Measurements from ENCODE around the gene ARHGAP45.

The ARHGAP45 gene

DNA sequence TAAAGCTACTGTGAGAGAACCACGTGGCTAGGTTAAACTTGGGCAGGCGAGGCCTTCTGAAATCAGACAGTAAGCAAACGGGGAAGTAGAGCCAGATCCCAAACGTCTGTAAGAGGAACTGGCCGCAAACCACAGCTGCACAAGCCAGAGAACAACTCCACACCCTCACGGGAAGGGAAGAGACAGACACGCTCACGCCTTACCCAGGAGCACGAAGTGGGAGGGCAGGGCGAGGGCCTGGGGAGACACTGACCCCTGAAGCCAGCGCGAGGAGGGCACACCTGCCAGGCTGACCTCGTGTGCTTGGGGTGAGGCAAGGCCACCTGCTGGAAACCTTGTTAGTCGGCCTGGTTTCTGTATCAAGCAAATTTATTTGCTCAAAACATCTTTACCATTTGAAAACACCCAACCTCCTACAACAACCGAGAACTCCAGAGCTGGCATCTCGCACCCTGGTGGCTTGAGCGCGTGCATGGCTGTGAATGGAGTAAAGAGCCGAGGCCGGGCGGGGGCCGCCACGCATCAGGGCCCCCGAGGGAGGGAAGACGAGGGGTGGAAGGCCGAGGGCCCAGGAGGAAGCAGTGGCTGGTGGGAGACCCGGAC, 20.9 kb downstream of the ARHGAP45 start:
- DNase-seq = no peak

- DNase-seq = no peak
Observed at GRCh38 chr19:1088416-1089010, 21.5 kb downstream of the ARHGAP45 start.

- DNase-seq = no peak
Observed at GRCh38 chr19:1089126-1089771, 22.3 kb downstream of the ARHGAP45 start.

GRCh38 chr19:1089891-1090290, 22.9 kb downstream of the ARHGAP45 start:
- DNase-seq = no peak

- no peak for DNase-seq
Observed at GRCh38 chr19:1090731-1091543, 24.0 kb downstream of the ARHGAP45 start.

DNA sequence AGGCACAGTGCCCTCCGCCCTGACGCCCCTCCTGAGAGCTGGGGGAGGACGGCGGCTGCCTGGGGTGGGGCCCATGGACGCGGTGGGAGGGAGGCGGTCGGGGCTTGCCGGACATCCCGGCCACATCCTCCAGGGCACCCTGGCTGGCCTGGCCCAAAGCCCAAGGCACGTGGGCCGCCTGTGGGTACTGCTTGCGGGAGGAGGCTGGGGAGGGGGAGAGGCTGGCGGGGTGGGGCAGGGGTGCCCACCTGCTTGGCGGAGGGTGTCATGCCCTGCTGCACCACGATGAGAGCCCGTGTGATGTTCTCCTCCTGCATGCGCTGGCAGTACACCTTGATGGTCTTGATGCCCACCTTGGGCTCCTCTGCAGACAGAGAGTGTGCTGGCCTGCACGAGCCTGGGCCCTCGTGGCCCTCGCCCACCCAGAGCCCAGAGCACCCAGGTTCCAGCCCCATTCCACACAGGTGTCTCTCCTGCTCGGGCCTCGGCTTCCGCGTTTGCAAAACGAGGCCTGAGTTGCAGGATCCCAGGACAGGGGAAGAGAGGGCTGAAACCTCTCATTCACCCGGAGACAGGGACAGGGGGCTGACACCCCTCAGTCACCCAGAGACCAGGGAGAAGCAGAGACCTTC, 24.7 kb downstream of the ARHGAP45 start:
- no peak for DNase-seq

- no peak for DNase-seq
Observed at GRCh38 chr19:1093330-1093729, 26.4 kb downstream of the ARHGAP45 start.

GRCh38 chr19:1093811-1094553, 27.0 kb downstream of the ARHGAP45 start:
- DNase-seq = no peak

- no peak for DNase-seq
Observed at GRCh38 chr19:1094655-1094977, 27.6 kb downstream of the ARHGAP45 start.

DNA sequence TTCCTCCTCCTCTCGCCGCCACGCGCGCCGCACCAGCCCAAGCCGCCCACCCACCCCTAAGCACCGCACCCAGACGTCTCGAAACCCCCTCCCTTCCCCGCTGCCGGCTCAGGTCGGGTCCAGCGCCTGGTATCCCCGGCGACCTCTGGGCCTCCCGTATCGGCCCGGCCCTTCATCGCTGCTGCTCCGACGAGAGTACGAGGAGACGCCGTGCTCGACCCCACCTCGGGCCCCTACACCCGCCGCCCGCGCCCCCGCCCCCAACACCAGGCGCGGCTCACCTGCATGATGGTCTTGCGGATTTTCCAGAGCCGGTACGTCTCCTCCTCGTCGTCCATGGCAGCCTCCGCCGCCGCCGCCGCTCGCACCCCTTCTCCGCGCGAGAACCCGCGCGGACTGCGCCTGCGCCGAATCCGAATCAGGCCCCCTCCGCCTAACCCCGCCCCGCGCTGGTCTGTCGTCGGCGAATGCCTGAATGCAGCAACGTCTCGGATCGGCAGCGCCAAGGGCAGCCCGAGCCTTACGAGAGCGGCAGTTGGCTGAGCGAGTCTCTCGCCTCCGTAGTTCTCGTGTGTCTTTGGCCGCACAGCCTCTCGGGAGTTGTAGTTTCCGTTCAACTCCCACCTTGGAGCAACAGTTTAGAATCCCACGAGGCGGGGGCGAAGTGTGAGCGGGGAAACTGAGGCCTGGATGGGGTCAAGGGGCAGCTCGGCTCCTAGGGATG, 28.2 kb downstream of the ARHGAP45 start, which contains the start of gene POLR2E:
TSS of gene POLR2E (minus strand) at position 398 of the 724 bp plus-strand sequence. CDS start at position 338, 60 bp downstream.
- peak; percentile 97 for DNase-seq

GRCh38 chr19:1097810-1098176, 30.8 kb downstream of the ARHGAP45 start:
- no peak for DNase-seq

- DNase-seq = no peak
Observed at GRCh38 chr19:1098177-1099051, 31.4 kb downstream of the ARHGAP45 start.

- no peak for DNase-seq
Observed at GRCh38 chr19:1101337-1101698, 34.4 kb downstream of the ARHGAP45 start.

GRCh38 chr19:1102407-1103131, 35.6 kb downstream of the ARHGAP45 start:
- peak; percentile 100 for DNase-seq

- DNase-seq = no peak
Observed at GRCh38 chr19:1103132-1103707, 36.3 kb downstream of the ARHGAP45 start.

DNA sequence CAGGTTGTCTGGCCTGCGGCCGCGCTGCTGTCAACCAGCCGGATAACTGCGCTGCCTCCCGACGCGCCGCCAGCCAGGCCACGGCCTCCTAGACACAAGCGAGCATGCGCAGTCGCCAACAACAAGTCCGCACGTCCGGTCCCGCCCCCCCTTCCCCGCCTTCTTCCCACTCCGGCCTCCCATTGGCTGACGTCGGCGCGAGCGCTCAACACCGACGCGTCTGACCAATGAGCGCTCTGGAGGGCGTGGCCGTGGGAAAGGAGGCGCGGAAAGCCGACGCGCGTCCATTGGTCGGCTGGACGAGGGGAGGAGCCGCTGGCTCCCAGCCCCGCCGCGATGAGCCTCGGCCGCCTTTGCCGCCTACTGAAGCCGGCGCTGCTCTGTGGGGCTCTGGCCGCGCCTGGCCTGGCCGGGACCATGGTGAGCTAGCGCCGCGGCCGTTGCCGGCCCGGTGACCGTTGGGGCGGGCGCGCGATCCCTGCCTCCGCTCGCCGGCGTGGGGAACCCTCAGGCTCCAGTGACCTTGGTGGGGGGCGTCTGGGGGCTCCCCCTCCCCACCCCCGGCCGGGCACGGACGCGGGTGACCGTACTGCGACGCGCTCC, 36.8 kb downstream of the ARHGAP45 start, which contains the start of gene GPX4:
TSS of gene GPX4 (plus strand) at position 287 of the 603 bp plus-strand sequence. CDS start at position 337, 50 bp downstream.
- DNase-seq = peak; percentile 99

DNA sequence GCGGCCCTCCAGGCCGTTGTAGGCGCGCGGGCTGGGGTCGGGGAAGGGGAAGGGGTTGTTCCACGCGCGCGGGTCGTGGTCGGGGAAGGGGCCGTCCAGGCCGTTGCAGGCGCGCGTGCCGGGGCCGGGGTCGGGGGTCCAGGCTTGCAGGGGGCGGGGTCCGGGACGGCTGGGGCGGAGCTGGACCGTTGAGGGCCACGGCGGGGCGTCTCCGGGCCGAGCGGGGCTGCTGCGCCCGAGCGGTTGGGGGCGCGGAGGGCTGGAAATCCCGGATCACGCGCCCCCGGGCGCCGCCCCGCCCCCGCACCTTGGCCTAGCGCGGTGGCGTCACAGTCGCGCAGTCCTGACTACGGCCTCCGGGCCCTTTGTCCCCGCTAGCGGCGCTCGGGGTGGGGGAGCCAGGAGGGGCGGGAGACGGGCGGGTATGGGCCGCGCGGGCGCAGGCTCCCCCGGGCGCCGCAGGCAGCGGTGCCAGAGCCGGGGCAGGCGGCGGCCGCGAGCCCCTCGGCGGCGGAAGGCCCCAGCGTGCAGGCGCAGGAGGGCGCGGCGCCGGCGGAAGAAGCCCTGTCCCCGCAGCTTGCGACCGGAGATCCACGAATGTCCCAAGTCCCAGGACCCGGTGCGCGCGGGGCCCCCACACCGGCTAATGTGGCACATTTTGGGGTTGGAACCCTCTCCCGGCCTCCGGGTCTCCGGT, 37.5 kb downstream of the ARHGAP45 start:
- DNase-seq = peak; percentile 74

Data from EL (cell line).